ENCODE measurements around the gene TFCP2.

DNA sequence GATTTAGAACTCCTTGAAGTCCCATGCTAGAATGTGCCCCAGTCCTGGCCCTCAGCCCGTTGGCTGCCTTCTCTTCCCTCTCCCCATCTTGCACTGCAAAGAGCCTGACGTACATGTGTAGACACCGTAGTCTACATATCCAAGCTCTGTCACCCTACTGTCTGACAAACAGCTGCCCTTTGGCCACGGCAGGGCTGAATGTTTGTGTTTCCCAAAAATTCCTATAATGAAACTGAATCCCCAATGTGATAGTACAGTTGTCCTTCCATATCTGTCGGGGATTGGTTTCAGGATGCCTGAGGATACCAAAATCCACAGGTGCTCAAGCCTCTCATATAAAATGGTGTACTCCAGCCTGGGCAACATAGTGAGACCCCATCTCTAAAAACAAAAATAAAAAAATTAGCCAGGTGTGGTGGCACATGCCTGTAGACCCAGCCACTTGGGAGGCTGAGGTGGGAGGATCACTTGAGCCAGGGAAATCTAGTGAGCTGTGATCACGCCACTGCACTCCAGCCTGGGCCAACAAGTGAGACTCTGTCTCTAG is 12.3 kb upstream of the TFCP2 start:
- TF ChIP-seq EZH2 (IDR thresholded peaks at IDR 0.05; ENCODE audit: insufficient read depth, poor library complexity, severe bottlenecking) (no peak), EZH2phosphoT487 (IDR thresholded peaks at IDR 0.05; ENCODE audit: insufficient read depth, low read depth) (no peak)
